HG02571 (cell line): ENCODE measurements around the gene KCNE1.

ENCODE experiments used
- ATAC-seq: cut with Tn5 transposase; IDR thresholded peaks from one replicate; pipeline ENCODE4 v1.9.1; 2021; ENCODE audit warnings: mild to moderate bottlenecking, moderate library complexity; ENCODE audit not compliant: unreplicated experiment

The KCNE1 gene

DNA sequence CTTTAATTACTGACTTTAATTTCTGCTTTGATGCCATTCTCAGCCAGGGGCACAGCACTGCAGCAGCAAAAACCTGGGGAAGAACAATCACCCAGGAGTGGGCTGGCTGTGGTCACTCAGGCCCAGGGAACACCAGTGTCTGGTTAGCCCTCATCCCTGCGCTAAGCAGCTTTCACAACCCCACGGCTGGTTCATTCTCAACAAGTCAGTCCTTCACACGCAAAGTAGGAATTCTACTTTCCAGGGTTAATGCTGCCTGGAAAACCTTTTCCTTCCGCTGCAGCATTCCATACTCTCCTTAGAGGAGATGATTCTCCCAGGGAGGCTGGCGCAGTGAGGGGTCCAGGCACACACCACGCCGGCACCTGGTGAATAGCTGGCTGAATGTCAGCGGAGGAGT, 24.3 kb upstream of the KCNE1 start:
- no peak for ATAC-seq

DNA sequence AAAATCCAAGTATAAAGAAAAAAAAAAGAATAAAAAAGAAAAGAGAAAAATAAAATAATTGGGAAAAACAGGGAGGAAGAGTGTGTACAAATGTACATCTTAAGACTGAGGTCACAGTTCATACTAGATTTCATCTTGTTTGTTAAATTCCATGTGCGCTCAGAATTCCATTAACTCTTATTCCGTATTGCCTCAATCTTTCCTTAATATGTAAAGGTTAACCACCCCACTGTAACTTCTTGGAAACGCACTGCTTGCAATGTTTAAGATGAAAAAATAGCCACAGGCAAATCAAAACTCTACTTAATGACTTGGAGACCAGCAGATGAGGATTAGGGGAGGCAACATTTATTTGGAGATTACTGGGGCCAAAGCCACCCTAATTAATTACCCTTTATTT, 23.9 kb upstream of the KCNE1 start:
- ATAC-seq, result no peak

DNA sequence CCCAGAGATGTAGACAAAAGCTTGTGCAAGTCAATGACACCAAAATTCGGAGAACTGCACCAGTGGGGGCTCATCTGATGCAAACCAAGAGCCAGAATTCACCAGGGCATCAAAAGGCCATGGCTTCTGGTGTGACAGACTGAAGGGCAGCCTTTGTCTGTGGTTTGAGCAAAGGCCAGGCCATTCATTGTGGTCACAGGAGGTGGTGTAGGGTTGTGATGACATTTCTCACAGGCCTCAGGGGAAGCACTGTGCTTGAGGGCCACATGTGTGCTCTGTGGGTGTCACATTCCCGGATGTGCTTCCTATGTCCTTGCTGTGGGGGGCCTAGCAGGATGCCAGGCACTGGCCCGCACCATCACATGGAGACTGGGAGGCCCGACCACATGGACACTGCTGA, 22.5 kb upstream of the KCNE1 start:
- no peak for ATAC-seq

DNA sequence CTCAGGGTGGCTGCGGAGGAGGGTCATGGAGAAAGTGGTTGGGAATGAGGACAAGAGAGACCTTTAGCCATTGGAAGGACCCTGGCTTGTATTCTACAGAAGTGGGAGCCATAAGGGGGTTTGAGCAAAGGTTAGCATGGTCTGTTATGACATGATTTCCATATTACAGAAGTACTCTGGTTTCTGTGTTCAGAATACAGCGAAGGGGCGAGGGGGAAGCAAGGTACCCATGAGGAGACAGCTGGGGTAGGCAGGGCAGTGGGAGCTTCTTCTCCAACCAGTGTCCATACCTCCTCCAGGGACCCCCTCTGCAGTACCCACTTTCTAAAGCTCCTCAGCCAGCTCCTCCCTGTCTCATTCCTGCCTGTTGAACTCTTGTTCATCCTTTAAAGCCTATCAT, 21.9 kb upstream of the KCNE1 start:
- no peak for ATAC-seq

DNA sequence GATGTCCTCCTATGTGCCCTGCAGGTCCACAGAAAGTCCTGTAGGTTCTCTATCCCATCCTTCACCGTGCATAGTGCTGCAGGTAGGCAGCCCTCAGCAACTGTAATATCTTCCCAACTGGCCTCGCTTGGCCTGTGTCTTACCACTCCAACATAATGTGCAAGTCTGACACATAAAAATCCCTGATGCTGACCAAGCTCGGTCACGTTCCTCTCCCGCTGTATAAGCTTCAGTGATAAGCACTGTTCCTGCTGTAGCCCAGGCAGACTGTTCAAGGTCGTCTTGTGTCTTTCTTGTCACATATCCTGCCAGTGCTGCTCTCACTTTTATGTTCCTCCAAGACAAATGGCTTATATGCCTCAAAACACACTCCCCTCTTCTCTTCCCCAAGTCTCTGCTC, 19.4 kb upstream of the KCNE1 start:
- no peak for ATAC-seq

DNA sequence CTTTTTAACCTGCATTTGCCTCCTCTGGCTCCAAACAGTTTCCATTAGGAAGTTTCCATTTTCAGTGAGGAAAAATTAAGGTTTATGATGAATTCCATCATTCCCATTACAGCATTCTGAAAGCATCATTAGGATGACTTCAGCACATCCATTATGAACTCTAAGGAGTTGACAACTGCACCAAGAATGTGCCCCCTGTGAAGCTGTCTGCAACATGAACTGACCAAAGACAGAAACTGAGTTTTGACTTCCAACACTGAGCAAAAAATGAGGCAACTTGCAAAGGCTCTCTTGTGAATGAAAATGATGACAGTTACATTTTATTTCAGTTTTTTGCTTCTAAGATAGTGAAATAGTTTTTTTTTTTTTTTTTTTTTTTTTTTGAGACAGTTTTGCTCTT, 18.3 kb upstream of the KCNE1 start:
- no peak for ATAC-seq

DNA sequence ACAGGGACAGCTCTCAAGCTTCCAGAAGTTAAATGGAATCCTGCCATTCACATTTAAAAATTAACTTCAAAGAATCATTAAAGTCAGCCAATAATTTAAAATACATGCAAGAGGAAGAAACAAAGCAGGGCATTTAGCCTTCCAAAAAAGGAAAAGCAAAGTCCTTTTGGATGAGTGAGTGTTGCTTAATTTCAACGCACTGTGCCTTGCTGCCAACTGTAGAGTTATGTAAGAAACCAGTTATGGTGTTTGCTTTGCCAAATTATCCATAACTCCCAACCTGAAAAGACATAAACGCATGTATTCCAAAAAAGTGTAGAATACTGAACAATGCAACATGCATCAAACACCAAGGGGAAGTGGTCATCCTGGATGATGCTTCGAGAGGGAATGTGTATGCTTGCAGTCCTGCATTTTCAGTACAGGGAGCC, 16.1 kb upstream of the KCNE1 start:
- no peak for ATAC-seq

DNA sequence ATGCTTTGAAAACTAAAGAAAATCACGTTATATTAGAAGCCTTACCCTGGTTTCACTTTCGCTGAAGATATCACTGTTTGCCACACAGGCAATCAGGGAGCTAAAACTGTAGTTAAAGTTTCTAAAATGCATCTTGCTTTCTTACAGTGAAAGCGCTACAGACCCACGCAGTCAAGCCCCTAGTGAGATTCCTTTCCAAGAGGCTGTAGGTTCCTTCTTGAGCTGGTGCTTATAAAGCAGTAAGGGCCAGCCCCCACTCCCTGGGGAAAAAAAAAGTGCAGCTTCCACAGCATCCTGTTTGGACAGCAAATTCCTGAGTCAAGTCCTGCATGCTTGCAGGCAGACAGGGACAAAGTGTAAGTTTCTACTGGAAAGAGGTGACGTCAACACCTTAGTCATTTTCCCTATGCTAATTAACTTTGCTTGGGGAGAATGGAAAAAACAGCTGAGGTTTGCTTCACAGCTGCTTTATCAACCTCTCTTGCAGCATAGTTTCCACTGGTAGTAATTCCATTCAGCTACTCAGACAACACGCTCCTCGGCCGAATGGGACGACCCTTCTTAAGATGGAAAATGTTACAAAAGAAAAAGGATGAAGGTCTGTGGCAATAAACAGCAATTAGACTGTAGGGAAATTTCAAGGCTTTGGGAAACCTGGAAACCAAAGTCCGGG, 14.7 kb upstream of the KCNE1 start:
- no peak for ATAC-seq

DNA sequence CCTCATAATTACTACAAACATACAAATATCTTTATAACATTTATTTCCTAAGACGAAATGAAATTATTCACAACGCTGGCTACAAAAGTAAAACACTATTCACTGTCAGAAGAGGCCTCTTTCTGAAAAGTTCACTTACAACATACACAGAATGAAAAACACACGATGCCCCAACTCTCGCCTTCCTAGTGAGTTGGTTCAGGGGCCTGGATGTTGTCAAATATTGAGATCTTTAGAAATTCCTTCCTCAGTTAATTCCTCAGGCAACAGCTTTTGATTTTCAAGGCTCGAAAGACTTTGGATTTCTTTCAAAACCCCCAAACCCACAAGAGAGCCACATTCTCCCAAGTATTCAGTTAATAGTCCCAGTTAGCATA, 14.2 kb upstream of the KCNE1 start:
- ATAC-seq, result no peak

DNA sequence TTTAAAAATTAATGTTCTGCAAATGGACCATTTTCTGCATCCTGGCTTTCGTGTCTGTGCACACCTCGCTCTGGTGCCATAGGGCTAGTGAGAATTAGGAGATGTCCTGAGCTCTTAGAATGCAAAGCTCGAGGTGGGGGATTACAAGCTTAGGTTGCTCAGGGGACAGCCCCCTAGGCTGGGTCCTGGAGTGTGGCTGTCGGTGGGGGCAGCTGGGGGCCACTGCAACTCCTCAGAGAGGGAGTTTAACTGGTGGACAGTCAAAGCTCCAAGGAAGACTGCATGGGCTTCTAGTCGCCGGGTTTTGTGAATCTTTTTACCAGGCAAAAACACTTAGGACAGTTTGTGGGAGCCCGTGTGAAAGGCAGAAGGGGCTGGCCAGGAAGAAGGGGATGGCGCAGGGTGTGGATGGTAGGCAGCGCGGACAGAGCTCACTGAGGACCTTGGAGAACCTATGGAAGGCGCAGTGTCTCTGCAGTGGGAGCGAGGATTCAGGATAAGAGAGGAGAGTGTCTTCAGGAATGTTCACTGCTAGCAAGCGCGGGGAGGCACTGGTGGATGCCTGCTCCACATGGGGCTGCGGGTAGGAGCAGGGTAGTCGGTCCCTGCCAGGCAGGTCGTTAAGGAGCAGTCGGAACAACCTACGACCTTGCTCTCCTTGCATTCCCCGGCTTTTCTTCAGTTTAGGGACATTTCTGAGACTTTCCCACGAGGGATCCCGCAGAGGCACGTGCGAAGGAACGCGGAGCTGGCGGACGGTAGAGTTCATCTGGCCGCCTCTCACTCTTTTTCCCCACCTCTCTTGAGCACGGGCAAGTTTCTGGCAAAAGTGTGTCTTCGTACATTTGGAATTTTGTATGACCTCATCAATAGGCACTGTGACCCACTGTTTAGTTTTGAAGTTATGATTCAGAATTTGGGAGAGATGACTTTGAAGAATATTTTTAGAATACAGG, 12.9 kb upstream of the KCNE1 start:
- no peak for ATAC-seq

DNA sequence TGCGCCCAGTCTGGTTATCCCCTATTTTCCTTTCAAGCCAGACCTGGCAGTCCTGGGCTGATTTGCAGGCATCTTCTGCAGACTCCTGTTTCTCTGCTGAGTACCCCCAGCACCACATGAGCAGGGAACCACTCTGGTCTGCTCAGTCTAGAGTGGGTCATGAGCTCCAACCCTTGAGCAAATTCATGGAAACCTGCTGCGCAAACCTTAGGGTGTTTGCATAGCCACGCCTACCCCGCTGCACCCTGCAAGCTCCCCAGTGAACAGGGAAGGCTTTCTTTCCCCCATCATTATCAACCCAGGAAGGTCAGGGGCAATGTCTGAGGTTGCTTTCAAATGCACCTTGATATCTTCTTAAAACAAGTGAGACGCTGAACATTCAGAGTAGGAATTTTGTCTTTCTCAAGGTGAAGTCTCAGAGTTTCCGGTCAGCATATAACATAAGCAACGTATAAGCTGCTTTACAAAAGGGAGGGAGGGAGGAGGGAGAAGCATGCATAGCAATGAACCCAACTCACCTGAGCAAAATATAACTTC, 11.1 kb upstream of the KCNE1 start:
- no peak for ATAC-seq

DNA sequence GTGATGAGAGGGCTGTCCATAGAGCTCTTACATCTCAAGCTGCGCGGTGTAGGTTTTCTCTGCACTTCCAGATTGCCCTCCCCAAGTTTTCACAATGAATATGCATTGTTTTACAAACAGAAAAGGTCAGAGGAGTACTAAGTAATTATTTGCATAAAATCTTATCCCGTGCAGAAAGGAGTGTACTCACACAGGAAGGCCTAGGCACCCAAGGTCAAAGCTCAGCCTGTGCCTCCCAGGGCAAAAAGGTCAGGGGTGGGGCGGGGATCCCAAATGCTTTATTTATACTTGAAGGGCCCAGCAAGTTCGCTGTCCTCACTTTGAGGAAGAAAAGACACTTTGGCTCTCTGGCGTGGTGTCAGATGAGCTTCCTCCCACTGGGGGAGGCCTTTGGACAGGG, 10.3 kb upstream of the KCNE1 start:
- no peak for ATAC-seq

DNA sequence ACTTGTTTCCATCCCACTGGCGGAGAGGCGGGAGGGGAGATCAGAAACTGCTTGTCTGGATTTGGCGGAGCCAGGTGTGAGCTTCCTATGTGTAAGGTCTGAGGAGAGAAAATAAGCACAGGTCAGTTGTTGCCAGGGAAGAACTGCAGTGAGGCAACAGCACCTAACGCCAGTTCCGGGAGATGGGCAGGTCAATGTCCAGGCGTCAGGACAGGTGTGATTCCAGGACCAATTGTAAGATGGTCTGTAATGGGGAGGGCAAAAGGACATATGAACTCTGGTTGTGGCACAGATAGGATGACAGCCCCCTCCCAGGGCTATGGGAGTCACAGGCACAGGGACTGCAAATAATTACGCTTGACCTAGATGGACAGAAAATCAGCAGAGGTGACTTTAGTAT, 9.6 kb upstream of the KCNE1 start:
- no peak for ATAC-seq

DNA sequence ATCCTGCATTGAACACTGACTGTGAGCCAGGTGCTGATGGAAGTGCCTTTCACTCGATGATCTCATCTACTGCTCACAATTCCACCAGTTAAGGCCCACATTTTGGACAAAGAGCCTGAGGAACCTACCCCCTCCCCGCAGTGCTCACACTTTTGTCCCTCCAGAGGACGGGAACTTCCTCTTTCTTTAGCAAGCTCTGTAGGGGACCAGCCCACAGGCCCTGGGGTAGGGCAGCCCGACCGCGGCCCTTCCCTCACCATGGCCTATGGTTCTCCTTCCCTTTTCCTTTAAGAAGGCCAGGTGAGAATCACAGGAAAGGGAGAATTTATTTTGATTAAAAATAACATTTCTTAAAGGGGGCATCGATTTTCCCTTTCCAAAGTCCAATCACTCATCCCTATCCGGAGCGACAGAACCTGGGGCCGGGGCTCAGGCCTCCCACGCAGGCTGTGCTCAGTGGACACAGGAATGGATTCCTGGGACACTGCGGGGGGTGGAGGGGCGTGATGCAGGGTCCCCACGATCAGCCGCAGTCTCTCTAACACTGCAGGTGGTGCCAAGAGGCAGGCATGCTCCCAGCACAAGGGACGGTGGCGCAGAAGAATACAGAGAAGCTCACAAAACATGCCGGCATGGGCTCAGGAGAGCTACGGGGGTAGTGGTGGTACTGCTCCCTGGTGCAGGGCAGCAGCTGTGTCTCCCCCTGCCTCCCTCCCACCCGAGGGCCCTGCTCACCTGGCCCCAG, 8.9 kb upstream of the KCNE1 start:
- ATAC-seq, result no peak

DNA sequence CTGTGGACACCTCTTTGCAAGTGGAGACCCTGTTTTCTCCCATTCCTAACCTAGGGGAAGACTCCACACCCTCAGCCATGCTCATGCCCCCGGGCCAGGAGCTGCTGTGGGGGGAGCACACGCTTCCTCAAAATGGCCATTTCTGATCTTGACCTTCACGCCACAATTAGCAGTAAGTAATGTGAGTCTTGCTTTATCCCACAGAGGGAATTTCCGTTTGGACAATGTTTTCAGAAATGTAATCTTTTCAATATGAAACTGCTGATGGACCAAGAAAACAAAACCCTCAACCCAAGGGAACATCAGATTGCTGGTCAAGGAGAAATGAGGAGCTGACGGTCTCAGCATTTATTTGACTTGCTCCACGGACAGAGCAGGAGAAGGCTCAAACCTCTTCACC, 8.3 kb upstream of the KCNE1 start:
- ATAC-seq, result no peak

DNA sequence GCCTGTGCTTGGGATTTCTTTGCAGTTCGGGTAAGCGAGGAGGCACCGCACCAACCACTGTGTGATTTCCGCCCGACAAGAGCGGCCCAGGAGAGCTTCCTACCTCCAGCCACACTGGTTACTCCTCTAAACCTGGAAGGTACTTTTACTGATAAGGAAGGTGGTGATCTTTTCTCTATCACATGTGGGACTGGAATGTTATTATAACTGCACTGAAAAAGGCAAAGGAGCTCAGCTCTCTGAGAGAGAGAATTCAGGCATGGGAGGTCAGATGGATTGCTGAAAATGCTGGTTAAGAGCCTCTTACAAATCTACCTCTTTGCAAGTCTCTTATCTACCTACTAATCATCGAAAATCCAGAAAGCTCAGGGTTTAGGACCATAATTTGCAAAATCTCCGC, 7.7 kb upstream of the KCNE1 start:
- no peak for ATAC-seq

DNA sequence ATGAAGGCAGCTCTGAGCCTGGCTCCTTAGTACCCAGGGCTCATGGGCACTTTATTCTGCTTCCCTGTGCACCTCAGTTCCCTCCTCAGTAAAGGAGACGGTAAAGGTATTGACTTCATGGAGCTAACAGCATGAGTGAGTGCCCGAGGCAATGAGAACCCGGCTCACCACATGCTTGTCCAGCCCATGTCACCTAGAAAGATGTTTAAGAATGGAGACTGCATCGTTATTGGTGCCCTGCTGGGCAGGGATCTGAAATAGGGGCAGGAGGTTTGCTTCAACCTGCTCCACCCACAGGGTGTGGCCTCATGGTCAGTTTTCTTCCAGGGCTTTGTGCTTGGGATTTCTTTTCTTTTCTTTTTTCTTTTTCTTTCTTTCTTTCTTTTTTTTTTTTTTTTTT, 7.0 kb upstream of the KCNE1 start:
- no peak for ATAC-seq

DNA sequence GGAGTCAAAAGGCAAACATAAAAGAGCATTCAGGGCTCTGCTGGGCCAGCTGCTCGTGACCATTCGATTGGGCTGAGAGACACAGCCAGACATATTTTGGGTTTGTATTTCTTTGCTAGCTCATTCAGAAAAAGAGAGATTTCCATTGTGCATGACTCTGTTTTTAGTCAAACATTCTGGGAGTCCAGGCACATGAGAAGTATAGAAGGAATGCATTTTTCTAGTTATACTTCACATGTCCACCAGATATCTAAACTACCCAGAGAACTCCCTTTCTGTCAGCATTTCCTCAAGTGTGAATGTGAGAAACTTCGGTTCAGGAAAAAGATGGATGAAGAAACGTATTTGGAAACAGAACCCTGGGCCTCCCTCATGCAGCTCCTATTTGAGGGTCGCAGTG, 6.3 kb upstream of the KCNE1 start:
- no peak for ATAC-seq

DNA sequence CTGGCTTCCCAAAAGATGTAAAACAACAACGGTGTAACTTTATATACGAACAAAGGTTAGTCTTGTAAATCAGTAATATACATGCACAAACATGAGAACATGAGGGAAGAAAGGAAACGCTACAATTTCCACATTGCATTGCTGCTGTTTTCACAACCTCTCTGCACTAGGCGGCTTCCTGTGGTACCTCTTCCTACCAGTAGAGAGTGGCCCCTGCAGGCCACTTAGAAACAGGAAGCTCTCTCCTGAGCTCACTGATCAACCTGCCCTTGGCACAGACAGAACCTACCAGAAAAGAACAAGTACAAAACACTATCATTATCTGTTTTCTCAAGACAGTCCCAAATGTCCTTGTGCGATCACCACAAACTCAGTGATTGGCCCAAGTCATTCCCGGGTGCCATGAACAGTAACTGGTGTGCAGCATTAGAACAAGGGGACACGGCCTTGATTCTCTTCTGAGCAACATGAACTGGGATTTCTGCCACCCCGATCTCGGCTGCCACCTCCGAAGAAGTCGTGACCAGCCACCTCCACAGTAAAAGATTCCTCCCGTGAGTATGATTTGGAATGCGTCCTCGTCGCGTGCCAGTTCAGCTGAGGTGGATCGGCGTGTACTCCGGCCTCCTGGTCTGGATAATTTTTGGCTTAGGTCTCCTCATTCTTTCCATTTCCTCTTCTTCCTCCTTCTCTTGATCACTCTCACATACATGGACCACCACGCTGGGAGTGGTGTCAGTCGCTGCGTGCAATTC, 5.7 kb upstream of the KCNE1 start:
- ATAC-seq, result no peak

DNA sequence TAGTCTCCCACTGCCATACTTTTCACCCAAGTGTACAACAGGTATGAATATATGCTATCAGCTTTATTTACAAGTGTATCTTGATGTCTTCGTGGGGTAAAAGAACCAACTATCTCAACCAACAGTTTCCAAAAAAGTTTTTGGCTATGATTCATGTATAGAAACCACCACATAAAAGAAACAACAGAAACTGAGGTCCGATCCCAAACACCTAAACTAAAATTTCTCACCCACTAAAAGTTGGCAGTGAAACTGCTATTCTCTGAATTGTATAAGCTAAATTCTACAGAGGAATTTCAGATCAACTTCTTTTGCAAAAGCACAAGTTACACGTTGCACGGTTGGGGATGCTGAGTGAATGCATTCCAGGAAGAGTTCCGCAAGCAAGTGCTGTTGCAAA, 5.0 kb upstream of the KCNE1 start:
- no peak for ATAC-seq
